Measurements from ENCODE around the gene TMEM59L. TPM values are rescaled to one million over a fixed set of nuclear protein-coding genes. Genes with fewer than 3 reads are reported as not detected.

TMEM59L gene
- total and polyA plus RNA-seq, 2 of the 13 experiments (the other 11 are each of a cell fraction or from before 2014, with no cell fraction given): 0.97 to 5.5 TPM

- TF ChIP-seq ZZZ3 (CRISPR knock-in tag; IDR thresholded peaks at IDR 0.05; ENCODE audit: borderline replicate concordance): peak; percentile 86; the same call in 1 of the 2 replicates
- TF ChIP-seq GMEB2 (CRISPR knock-in tag; IDR thresholded peaks at IDR 0.05; ENCODE audit: low read depth): no peak
- no peak; the same call in none of the 2 replicates for TF ChIP-seq MAF1 (CRISPR knock-in tag; IDR thresholded peaks at IDR 0.05; ENCODE audit: borderline replicate concordance)
- peak; percentile 87 for TF ChIP-seq ZNF142 (CRISPR knock-in tag; IDR thresholded peaks at IDR 0.05)
- TF ChIP-seq CEBPB (IDR thresholded peaks at IDR 0.05; ENCODE audit: borderline replicate concordance, low read depth, low read length): no peak
- TF ChIP-seq FUBP1 (CRISPR knock-in tag; IDR thresholded peaks at IDR 0.05; ENCODE audit: borderline replicate concordance): no peak
- TF ChIP-seq ZNF101 (CRISPR knock-in tag; IDR thresholded peaks at IDR 0.05; ENCODE audit: borderline replicate concordance, low read depth): no peak
- peak; percentile 88; the same call in 1 of the 2 replicates for TF ChIP-seq SALL2 (CRISPR knock-in tag; IDR thresholded peaks at IDR 0.05)
- TF ChIP-seq, protein P1, sequence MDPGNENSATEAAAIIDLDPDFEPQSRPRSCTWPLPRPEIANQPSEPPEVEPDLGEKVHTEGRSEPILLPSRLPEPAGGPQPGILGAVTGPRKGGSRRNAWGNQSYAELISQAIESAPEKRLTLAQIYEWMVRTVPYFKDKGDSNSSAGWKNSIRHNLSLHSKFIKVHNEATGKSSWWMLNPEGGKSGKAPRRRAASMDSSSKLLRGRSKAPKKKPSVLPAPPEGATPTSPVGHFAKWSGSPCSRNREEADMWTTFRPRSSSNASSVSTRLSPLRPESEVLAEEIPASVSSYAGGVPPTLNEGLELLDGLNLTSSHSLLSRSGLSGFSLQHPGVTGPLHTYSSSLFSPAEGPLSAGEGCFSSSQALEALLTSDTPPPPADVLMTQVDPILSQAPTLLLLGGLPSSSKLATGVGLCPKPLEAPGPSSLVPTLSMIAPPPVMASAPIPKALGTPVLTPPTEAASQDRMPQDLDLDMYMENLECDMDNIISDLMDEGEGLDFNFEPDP (CRISPR knock-in tag; conservative IDR thresholded peaks at IDR 0.05): 0 out of 2 replicates have a peak, but pooled peaks have one; percentile 85
- TF ChIP-seq SAFB2 (CRISPR knock-in tag; IDR thresholded peaks at IDR 0.05; ENCODE audit: borderline replicate concordance, low read depth): peak; percentile 77
- TF ChIP-seq ZNF281 (CRISPR knock-in tag; IDR thresholded peaks at IDR 0.05; ENCODE audit: borderline replicate concordance): peak; percentile 31; the same call in 1 of the 2 replicates
- TF ChIP-seq ELF4 (CRISPR knock-in tag; IDR thresholded peaks at IDR 0.05; ENCODE audit: borderline replicate concordance): no peak
These were observed 23.0 kb upstream of the TMEM59L start (continued) for GRCh38 chr19:18589380-18590272.
